ENCODE data around the gene TLCD5.

The TLCD5 gene

GRCh38 chr11:120306519-120307242 is 18.4 kb upstream of the TLCD5 start:
- H3K4me3 ChIP-seq (ENCODE audit: low read depth in 1 of 5, low read length in 5 of 5): no peak overlapping the region
- H3K27ac ChIP-seq (ENCODE audit: low read depth, low read length): no peak overlapping the region
- no peaks in the 10 kb centered on the region for H3K36me3 ChIP-seq (ENCODE audit: control insufficient read depth in 5 of 5, insufficient read depth in 5 of 5, low read length in 5 of 5)

GRCh38 chr11:120307476-120307875 is 17.6 kb upstream of the TLCD5 start:
- no peak overlapping the region for H3K9ac ChIP-seq (ENCODE audit: low read length in 5 of 5)
- no peaks in the 10 kb centered on the region for H3K4me1 ChIP-seq (ENCODE audit: control insufficient read depth in 5 of 5, insufficient read depth in 5 of 5, low read length in 5 of 5)
- no peaks in the 10 kb centered on the region for H3K9me3 ChIP-seq (ENCODE audit: control insufficient read depth in 5 of 5, low read length in 5 of 5)
- no peaks in the 10 kb centered on the region for H3K36me3 ChIP-seq (ENCODE audit: control insufficient read depth in 5 of 5, insufficient read depth in 5 of 5, low read length in 5 of 5)
- H3K27ac ChIP-seq (ENCODE audit: low read depth, low read length): no peak overlapping the region
- peaks cover 0 to 9% (median 6%) of the 10 kb centered on the region in 5 donors for H3K27me3 ChIP-seq (ENCODE audit: control insufficient read depth in 5 of 5, insufficient read depth in 4 of 5, low read length in 5 of 5)
- no peak overlapping the region for H3K4me3 ChIP-seq (ENCODE audit: low read depth in 1 of 5, low read length in 5 of 5)

More at GRCh38 chr11:120306519-120307242, 18.4 kb upstream of the TLCD5 start:
- no peaks in the 10 kb centered on the region for H3K4me1 ChIP-seq (ENCODE audit: control insufficient read depth in 5 of 5, insufficient read depth in 5 of 5, low read length in 5 of 5)
- peaks cover 0 to 9% (median 6%) of the 10 kb centered on the region in 5 donors for H3K27me3 ChIP-seq (ENCODE audit: control insufficient read depth in 5 of 5, insufficient read depth in 4 of 5, low read length in 5 of 5)
- H3K9ac ChIP-seq (ENCODE audit: low read length in 5 of 5): no peak overlapping the region
- H3K9me3 ChIP-seq (ENCODE audit: control insufficient read depth in 5 of 5, low read length in 5 of 5): no peaks in the 10 kb centered on the region

- no peaks in the 10 kb centered on the region for H3K36me3 ChIP-seq (ENCODE audit: control insufficient read depth in 5 of 5, insufficient read depth in 5 of 5, low read length in 5 of 5)
- no peak overlapping the region for H3K9ac ChIP-seq (ENCODE audit: low read length in 5 of 5)
- no peak overlapping the region for H3K4me3 ChIP-seq (ENCODE audit: low read depth in 1 of 5, low read length in 5 of 5)
- H3K27ac ChIP-seq (ENCODE audit: low read depth, low read length): no peak overlapping the region
- peaks cover 0 to 12% (median 6%) of the 10 kb centered on the region in 5 donors for H3K27me3 ChIP-seq (ENCODE audit: control insufficient read depth in 5 of 5, insufficient read depth in 4 of 5, low read length in 5 of 5)
- no peaks in the 10 kb centered on the region for H3K9me3 ChIP-seq (ENCODE audit: control insufficient read depth in 5 of 5, low read length in 5 of 5)
- H3K4me1 ChIP-seq (ENCODE audit: control insufficient read depth in 5 of 5, insufficient read depth in 5 of 5, low read length in 5 of 5): no peaks in the 10 kb centered on the region
These were observed 17.0 kb upstream of the TLCD5 start for GRCh38 chr11:120308081-120308480.

- Histone ChIP-seq H3K4me3 (ENCODE audit: low read depth in 1 of 5, low read length in 5 of 5) (no peak overlapping the region), H3K36me3 (ENCODE audit: control insufficient read depth in 5 of 5, insufficient read depth in 5 of 5, low read length in 5 of 5) (no peaks in the 10 kb centered on the region), H3K27me3 (ENCODE audit: control insufficient read depth in 5 of 5, insufficient read depth in 4 of 5, low read length in 5 of 5) (peaks cover 0 to 11% (median 5%) of the 10 kb centered on the region in 5 donors), H3K4me1 (ENCODE audit: control insufficient read depth in 5 of 5, insufficient read depth in 5 of 5, low read length in 5 of 5) (no peaks in the 10 kb centered on the region), H3K27ac (ENCODE audit: low read depth, low read length) (no peak overlapping the region), H3K9me3 (ENCODE audit: control insufficient read depth in 5 of 5, low read length in 5 of 5) (no peaks in the 10 kb centered on the region), H3K9ac (ENCODE audit: low read length in 5 of 5) (no peak overlapping the region)
These were observed 14.2 kb upstream of the TLCD5 start for GRCh38 chr11:120310870-120311269.

- Histone ChIP-seq H3K36me3 (ENCODE audit: control insufficient read depth in 5 of 5, insufficient read depth in 5 of 5, low read length in 5 of 5) (no peaks in the 10 kb centered on the region), H3K4me3 (ENCODE audit: low read depth in 1 of 5, low read length in 5 of 5) (no peak overlapping the region), H3K9me3 (ENCODE audit: control insufficient read depth in 5 of 5, low read length in 5 of 5) (no peaks in the 10 kb centered on the region), H3K27ac (ENCODE audit: low read depth, low read length) (no peak overlapping the region), H3K4me1 (ENCODE audit: control insufficient read depth in 5 of 5, insufficient read depth in 5 of 5, low read length in 5 of 5) (peaks cover 0 to 8% (median 7%) of the 10 kb centered on the region in 5 donors), H3K9ac (ENCODE audit: low read length in 5 of 5) (no peak overlapping the region), H3K27me3 (ENCODE audit: control insufficient read depth in 5 of 5, insufficient read depth in 4 of 5, low read length in 5 of 5) (peaks cover 0 to 15% (median 3%) of the 10 kb centered on the region in 5 donors)
These were observed 10.2 kb upstream of the TLCD5 start for GRCh38 chr11:120314861-120315260.

GRCh38 chr11:120316880-120317688 is 8.0 kb upstream of the TLCD5 start:
- Histone ChIP-seq H3K9me3 (ENCODE audit: control insufficient read depth in 5 of 5, low read length in 5 of 5) (no peaks in the 10 kb centered on the region), H3K4me3 (ENCODE audit: low read depth in 1 of 5, low read length in 5 of 5) (no peak overlapping the region), H3K27me3 (ENCODE audit: control insufficient read depth in 5 of 5, insufficient read depth in 4 of 5, low read length in 5 of 5) (peaks cover 0 to 12% (median 3%) of the 10 kb centered on the region in 5 donors), H3K9ac (ENCODE audit: low read length in 5 of 5) (no peak overlapping the region), H3K27ac (ENCODE audit: low read depth, low read length) (peak overlapping the region; percentile 17), H3K4me1 (ENCODE audit: control insufficient read depth in 5 of 5, insufficient read depth in 5 of 5, low read length in 5 of 5) (peaks cover 0 to 8% (median 7%) of the 10 kb centered on the region in 5 donors), H3K36me3 (ENCODE audit: control insufficient read depth in 5 of 5, insufficient read depth in 5 of 5, low read length in 5 of 5) (no peaks in the 10 kb centered on the region)

GRCh38 chr11:120317689-120318480 is 7.2 kb upstream of the TLCD5 start:
- H3K9me3 ChIP-seq (ENCODE audit: control insufficient read depth in 5 of 5, low read length in 5 of 5): no peaks in the 10 kb centered on the region
- H3K4me1 ChIP-seq (ENCODE audit: control insufficient read depth in 5 of 5, insufficient read depth in 5 of 5, low read length in 5 of 5): peaks cover 0 to 8% (median 7%) of the 10 kb centered on the region in 5 donors
- H3K36me3 ChIP-seq (ENCODE audit: control insufficient read depth in 5 of 5, insufficient read depth in 5 of 5, low read length in 5 of 5): no peaks in the 10 kb centered on the region
- H3K4me3 ChIP-seq (ENCODE audit: low read depth in 1 of 5, low read length in 5 of 5): no peak overlapping the region
- no peak overlapping the region for H3K27ac ChIP-seq (ENCODE audit: low read depth, low read length)
- H3K27me3 ChIP-seq (ENCODE audit: control insufficient read depth in 5 of 5, insufficient read depth in 4 of 5, low read length in 5 of 5): peaks cover 0 to 12% (median 3%) of the 10 kb centered on the region in 5 donors
- no peak overlapping the region for H3K9ac ChIP-seq (ENCODE audit: low read length in 5 of 5)

- peaks cover 0 to 12% (median 3%) of the 10 kb centered on the region in 5 donors for H3K27me3 ChIP-seq (ENCODE audit: control insufficient read depth in 5 of 5, insufficient read depth in 4 of 5, low read length in 5 of 5)
- H3K4me1 ChIP-seq (ENCODE audit: control insufficient read depth in 5 of 5, insufficient read depth in 5 of 5, low read length in 5 of 5): peaks cover 0 to 8% (median 7%) of the 10 kb centered on the region in 5 donors
- H3K4me3 ChIP-seq (ENCODE audit: low read depth in 1 of 5, low read length in 5 of 5): no peak overlapping the region
- H3K9me3 ChIP-seq (ENCODE audit: control insufficient read depth in 5 of 5, low read length in 5 of 5): no peaks in the 10 kb centered on the region
- no peaks in the 10 kb centered on the region for H3K36me3 ChIP-seq (ENCODE audit: control insufficient read depth in 5 of 5, insufficient read depth in 5 of 5, low read length in 5 of 5)
- no peak overlapping the region for H3K27ac ChIP-seq (ENCODE audit: low read depth, low read length)
- no peak overlapping the region for H3K9ac ChIP-seq (ENCODE audit: low read length in 5 of 5)
These were observed 6.2 kb upstream of the TLCD5 start for GRCh38 chr11:120318906-120319305.

- H3K9me3 ChIP-seq (ENCODE audit: control insufficient read depth in 5 of 5, low read length in 5 of 5): no peaks in the 10 kb centered on the region
- peak overlapping the region in 2 of 5 donors; percentile 74 to 81 for H3K9ac ChIP-seq (ENCODE audit: low read length in 5 of 5)
- H3K27me3 ChIP-seq (ENCODE audit: control insufficient read depth in 5 of 5, insufficient read depth in 4 of 5, low read length in 5 of 5): peaks cover 0 to 4% (median 0%) of the 10 kb centered on the region in 5 donors
- H3K4me3 ChIP-seq (ENCODE audit: low read depth in 1 of 5, low read length in 5 of 5): peak overlapping the region in 3 of 5 donors; percentile 57 to 77 (median 72)
- peaks cover 0 to 11% (median 8%) of the 10 kb centered on the region in 5 donors for H3K36me3 ChIP-seq (ENCODE audit: control insufficient read depth in 5 of 5, insufficient read depth in 5 of 5, low read length in 5 of 5)
- peak overlapping the region; percentile 38 for H3K27ac ChIP-seq (ENCODE audit: low read depth, low read length)
- H3K4me1 ChIP-seq (ENCODE audit: control insufficient read depth in 5 of 5, insufficient read depth in 5 of 5, low read length in 5 of 5): peaks cover 0 to 24% (median 17%) of the 10 kb centered on the region in 5 donors
These were observed 1.1 kb downstream of the TLCD5 start for GRCh38 chr11:120326228-120326627.
